HG03064 (cell line): ENCODE data around the gene PPP4R4.

Experiments
- ATAC-seq: cut with Tn5 transposase; IDR thresholded peaks from one replicate; pipeline ENCODE4 v1.9.1; 2021; ENCODE audit warnings: low read depth; ENCODE audit not compliant: unreplicated experiment

The PPP4R4 gene

GRCh38 chr14:94303111-94303510, 129.0 kb downstream of the PPP4R4 start:
- no peak for ATAC-seq

DNA sequence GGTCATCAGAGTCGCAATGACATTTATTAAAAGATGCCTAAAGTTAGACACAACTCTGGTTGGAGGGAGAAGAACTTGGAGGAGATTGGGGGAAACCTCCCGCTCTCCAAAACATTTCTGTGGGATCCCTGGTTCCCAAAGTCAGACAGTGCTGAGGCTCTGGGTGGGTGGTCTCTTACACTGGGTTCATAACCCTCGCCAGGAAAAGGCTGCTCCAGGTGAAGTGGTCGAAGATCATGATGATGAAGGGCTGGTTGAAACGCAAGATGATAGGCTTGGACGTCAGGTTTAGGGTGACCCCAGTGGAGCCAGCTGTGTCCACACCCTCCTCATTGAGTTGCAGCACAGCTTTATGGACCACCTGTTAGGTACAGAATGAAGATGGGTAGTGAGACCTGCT, 130.1 kb downstream of the PPP4R4 start:
- ATAC-seq = no peak

DNA sequence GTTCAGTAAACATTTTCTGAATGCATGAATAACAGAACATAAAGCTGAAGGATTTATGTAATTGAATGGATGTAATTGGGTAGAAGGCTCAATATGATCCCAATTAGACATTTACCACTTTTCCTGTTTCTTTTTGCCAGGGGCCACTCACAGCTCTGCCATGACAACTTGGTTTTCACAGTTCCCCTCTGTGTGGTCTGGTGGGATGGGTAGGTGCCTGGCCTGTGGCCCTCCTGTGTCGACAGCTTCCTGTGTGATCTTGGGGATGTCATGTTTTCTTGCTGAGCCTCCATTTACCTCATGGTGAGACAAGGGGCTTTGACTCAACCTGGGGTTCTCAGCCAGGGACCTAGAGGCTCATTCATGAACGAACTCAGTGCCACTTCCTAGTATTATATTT, 131.5 kb downstream of the PPP4R4 start:
- no peak for ATAC-seq

DNA sequence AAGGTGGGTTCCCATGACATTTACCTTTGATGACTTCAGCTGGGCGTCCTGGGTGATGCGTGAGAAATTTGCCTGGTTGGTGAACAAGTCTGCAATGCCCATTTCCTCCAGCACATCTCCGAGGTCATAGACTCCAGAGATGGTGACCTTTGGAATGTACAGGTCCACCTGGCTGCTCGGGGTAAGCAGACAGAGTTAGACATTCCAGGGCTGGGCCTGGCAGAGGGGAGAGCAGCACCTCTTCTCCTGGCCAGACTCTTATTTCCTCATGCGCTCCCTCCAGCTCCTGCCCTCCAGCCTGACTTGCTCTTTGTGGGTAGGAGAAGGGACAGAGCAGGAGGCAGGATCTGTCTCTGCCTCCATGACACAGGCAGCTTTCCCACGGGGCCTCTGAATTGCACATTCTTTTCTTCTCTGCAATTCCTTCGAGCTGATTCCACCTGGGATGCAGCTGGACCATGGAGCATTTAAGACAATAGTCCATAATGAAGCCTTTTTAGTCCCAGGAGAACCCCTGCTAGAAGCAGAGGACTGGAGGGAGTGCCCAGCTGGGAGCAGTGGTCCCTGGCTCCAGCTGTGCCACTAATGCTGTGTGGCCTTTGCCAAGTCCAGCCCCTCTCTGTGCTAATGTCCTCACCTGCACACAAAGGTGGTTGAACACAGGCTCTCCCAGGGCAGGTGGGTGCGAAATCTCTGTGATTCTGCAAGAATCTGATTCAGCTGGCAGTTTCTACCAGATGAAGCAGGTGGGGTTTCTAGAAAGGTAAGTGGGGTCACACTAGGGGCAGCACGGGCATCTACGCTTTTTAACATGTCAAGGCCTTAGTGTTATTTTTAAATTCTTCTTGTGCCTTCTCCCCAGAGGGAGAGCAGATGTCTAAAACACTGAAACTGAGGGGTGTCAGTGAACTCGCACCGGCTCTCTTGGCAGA, 132.2 kb downstream of the PPP4R4 start:
- ATAC-seq = no peak

DNA sequence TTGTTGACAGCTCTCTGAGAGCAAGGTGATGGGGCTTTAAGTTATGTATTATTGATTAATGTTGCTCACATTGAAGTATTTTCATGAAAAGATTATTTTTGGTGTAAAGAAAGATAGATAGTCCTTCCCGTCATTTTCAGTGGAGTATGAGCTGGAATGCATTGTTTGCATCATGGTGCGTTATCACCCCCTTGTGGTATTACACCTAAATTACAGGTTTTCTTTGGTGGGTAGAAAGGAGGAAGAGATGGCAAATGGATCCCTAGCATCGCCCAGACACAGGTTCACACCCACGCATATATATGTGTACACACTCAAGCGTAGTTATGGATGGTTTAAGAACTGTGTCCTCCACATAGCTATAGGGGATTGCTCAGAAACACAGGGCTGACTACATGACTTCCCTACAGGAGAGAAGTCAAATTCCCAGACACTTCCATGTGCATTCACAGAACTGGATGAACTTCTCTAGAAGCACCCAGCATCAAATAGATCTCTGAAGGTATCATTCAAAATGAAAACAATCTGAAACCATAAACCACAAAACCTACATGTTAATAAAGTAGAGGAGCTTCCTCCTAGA, 133.4 kb downstream of the PPP4R4 start:
- no peak for ATAC-seq

GRCh38 chr14:94309721-94310120, 135.6 kb downstream of the PPP4R4 start:
- ATAC-seq = no peak

- no peak for ATAC-seq
These were observed 136.1 kb downstream of the PPP4R4 start for GRCh38 chr14:94310248-94310647.

DNA sequence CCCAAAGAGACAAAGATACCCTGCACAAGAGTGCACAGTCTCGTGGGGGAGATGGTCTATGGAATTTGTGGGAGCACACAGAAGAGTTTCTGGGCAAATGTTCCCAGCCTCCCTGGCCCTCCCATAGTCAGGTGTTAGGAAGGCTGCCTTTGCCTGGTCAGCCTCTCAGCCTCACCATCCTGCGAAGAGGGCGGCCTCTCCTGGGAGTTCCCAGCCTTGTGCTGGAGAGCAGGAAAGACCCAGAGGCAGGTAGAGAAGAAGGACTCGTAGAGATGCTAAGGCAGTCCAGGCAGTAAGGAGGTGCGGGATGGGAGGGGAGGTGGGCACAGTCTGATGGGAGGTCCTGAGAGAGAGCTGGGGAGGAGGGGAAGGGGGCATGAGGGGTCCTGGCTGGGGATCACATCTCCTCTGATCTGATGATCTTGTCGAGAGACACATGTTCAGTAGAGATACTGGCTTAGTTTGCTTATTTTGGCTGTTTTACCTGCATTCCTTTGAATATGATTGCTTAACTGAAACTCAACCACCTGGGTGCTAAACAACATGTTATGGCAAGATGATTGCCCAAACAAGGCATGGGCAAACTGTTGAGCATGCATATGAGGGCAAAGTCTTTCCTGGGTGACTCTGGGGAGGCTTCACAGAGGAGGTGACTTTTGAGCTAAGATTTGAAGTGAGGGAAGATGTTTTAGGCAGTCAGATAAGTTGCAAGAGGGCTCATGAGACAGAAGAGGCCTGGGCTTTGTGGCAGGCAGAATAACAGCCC, 138.5 kb downstream of the PPP4R4 start:
- ATAC-seq = no peak

DNA sequence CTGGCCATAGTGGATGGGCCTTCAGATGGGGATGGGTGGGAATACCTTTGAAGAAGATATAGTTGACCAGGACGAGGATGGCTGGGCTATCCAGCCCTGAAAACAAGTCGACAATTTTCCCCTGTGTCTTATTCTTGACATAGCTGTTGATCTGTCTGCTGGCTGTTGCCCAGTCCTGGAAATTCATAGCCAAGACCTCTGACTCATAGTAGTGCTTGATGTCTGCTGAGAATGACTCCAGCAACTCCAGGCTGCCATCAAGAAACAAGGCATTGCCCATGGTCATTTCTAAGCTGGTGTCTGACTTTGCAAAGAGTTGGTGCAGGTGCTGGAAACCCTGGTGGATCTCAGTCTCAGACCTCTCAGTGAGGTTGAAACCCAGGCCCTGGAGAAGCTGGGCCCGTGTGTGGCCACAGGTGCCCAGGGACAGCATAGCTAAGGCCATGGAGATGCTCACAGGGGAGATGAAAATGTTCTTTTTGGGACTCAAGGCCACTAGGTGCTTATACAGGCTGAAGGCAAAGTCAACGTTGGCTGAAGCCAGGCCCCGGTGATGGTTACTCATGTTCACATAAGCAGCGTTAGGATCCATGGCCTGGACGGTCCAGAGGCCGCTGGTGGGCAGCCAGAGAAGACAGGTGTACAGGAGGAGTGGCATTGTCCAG, 140.0 kb downstream of the PPP4R4 start:
- no peak for ATAC-seq

- ATAC-seq = no peak
These were observed 140.8 kb downstream of the PPP4R4 start for GRCh38 chr14:94314890-94315289.

GRCh38 chr14:94316692-94317091, 142.6 kb downstream of the PPP4R4 start:
- ATAC-seq = no peak

- ATAC-seq = no peak
These were observed 143.1 kb downstream of the PPP4R4 start for GRCh38 chr14:94317259-94317658.

DNA sequence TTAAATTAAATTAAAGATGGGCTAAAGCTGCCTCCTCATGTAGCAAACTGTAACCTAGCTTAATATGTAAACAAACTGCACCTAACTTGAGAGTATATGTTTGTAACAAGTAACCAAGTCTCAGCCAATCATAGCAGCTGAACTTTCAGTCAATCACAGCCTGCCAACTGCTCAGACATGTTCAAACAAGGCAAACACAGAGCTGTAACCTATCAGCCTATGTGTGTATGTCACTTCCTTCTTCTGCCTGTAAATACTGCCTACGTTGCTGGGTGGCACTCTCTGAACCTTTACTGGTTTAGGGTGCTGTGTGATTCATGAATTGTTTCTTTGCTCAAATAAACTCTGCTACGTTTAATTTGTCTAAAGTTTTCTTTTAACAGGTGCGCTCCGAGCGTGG, 146.1 kb downstream of the PPP4R4 start:
- no peak for ATAC-seq

DNA sequence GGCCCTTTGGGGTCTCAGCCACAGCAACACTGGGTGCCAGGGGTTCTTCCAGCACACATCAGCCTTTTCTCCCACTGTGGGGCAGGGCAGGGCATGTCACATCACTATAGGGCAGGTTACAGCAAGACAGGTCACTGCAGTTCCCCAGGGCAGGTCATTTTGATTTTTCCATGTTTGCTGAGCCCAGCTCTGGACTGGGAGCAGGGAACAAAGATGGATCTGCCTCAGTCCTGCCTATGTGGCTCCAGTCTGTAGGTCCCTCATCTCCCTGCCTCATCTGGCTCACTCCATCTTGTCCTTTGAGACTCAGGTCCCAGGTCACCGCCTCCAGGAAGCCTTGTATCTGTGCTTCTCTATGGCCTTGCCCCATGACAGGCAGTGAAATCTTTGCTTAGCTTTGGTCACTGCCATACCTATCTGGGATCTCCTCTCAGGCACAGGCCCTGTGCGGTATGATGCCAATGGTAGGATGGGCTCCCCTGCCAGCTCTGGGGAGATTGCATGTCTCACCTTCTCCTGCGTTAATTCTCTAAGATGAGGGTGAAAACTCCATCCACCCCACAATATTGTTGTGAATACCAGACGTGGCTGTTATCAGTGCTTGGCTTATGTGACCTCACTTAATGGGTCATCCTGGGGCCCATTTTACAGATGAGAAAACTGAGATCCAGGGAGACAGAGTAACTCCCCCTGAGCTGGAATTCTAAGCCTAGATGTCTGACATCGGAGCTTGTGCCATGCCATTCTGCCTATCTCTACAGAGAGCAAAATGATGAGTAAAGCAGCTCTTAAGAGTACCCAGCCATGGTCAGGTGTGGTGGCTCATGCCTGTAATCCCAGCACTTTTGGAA, 147.5 kb downstream of the PPP4R4 start:
- ATAC-seq = no peak

- no peak for ATAC-seq
These were observed 148.8 kb downstream of the PPP4R4 start, which contains the start of gene SERPINA6 for GRCh38 chr14:94322648-94323570. Gene SERPINA6 (minus strand): TSS chr14:94323336. CDS start chr14:94314648, 8,688 bp downstream.

- no peak for ATAC-seq
These were observed 154.1 kb downstream of the PPP4R4 start for GRCh38 chr14:94328196-94328595.
